ENCODE data around the gene ZNF831. TPM values are rescaled to one million over a fixed set of nuclear protein-coding genes. Genes with fewer than 3 reads are reported as not detected.

ZNF831 gene
- total RNA-seq, 1 experiment from 2014 or later: 0.04 TPM

GRCh38 chr20:59217173-59217572, 53.6 kb downstream of the ZNF831 start:
- no peak for ATAC-seq
- TF ChIP-seq, protein P1, sequence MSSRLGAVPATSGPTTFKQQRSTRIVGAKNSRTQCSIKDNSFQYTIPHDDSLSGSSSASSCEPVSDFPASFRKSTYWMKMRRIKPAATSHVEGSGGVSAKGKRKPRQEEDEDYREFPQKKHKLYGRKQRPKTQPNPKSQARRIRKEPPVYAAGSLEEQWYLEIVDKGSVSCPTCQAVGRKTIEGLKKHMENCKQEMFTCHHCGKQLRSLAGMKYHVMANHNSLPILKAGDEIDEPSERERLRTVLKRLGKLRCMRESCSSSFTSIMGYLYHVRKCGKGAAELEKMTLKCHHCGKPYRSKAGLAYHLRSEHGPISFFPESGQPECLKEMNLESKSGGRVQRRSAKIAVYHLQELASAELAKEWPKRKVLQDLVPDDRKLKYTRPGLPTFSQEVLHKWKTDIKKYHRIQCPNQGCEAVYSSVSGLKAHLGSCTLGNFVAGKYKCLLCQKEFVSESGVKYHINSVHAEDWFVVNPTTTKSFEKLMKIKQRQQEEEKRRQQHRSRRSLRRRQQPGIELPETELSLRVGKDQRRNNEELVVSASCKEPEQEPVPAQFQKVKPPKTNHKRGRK (CRISPR knock-in tag; IDR thresholded peaks at IDR 0.05; ENCODE audit: borderline replicate concordance): no peak
- TF ChIP-seq, protein P2, sequence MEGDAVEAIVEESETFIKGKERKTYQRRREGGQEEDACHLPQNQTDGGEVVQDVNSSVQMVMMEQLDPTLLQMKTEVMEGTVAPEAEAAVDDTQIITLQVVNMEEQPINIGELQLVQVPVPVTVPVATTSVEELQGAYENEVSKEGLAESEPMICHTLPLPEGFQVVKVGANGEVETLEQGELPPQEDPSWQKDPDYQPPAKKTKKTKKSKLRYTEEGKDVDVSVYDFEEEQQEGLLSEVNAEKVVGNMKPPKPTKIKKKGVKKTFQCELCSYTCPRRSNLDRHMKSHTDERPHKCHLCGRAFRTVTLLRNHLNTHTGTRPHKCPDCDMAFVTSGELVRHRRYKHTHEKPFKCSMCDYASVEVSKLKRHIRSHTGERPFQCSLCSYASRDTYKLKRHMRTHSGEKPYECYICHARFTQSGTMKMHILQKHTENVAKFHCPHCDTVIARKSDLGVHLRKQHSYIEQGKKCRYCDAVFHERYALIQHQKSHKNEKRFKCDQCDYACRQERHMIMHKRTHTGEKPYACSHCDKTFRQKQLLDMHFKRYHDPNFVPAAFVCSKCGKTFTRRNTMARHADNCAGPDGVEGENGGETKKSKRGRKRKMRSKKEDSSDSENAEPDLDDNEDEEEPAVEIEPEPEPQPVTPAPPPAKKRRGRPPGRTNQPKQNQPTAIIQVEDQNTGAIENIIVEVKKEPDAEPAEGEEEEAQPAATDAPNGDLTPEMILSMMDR (IDR thresholded peaks at IDR 0.05): no peak
- TF ChIP-seq ZNF532 (CRISPR knock-in tag; IDR thresholded peaks at IDR 0.05; ENCODE audit: borderline replicate concordance) (no peak), JUN (CRISPR knock-in tag; IDR thresholded peaks at IDR 0.05) (no peak)
- TF ChIP-seq, protein P3, sequence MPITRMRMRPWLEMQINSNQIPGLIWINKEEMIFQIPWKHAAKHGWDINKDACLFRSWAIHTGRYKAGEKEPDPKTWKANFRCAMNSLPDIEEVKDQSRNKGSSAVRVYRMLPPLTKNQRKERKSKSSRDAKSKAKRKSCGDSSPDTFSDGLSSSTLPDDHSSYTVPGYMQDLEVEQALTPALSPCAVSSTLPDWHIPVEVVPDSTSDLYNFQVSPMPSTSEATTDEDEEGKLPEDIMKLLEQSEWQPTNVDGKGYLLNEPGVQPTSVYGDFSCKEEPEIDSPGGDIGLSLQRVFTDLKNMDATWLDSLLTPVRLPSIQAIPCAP (CRISPR knock-in tag; IDR thresholded peaks at IDR 0.05): no peak
- Mint-ChIP-seq H3K4me1 (peaks cover 27% of the 10 kb centered on the region), H3K36me3 (no peaks in the 10 kb centered on the region), H3K9me3 (no peaks in the 10 kb centered on the region), H3K27ac (no peak overlapping the region), H3K4me3 (no peak overlapping the region), H3K27me3 (ENCODE audit: low read depth) (peaks cover 28% of the 10 kb centered on the region)
- CTCF ChIA-PET: no interaction called here
- DNase-seq (ENCODE audit: low spot score): no peak
- POLR2A ChIA-PET: no interaction called here

DNA sequence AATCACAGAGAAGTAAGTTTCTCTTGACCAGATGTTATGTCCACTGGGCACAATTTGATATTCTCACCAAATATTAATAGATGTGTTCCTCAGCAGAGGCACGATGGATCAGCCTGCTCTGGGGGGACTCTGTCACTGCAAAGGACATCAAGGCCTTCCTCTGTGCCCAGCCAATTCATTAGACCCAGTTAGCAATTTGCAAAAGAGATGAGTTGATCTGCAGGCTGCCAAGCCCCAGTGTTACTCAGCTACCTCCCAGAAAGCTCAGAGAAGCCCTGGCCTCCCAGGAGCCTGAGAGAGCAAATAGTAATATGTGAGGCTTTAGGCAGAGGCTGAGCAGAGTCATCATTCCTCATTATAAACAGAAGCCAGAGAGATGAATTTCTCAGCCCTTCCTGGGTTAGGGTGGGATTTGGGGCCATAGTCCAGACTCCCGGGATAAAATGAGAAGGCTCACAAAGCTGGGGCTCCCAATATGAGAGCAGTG, 54.2 kb downstream of the ZNF831 start:
- no peak for ATAC-seq

More for the DNA sequence above, 54.2 kb downstream of the ZNF831 start:
- POLR2A ChIA-PET: no interaction called here
- Mint-ChIP-seq H3K27me3 (ENCODE audit: low read depth) (peaks cover 30% of the 10 kb centered on the region), H3K4me3 (no peak overlapping the region), H3K27ac (no peak overlapping the region), H3K9me3 (no peaks in the 10 kb centered on the region), H3K4me1 (peaks cover 29% of the 10 kb centered on the region), H3K36me3 (no peaks in the 10 kb centered on the region)
- CTCF ChIA-PET: interaction anchor here (1.0 to 2.0 kb wide), 2 partner anchors 186 to 278 kb away, joined by 3 to 5 read pairs; no protein-coding TSS in a partner anchor
- TF ChIP-seq NR2C2 (CRISPR knock-in tag; IDR thresholded peaks at IDR 0.05) (no peak), EMX1 (CRISPR knock-in tag; IDR thresholded peaks at IDR 0.05) (no peak), CREM (CRISPR knock-in tag; IDR thresholded peaks at IDR 0.05) (no peak), RELA (CRISPR knock-in tag; IDR thresholded peaks at IDR 0.05; ENCODE audit: borderline replicate concordance) (no peak), TP53 (CRISPR knock-in tag; IDR thresholded peaks at IDR 0.05) (no peak), NR3C1 (CRISPR knock-in tag; conservative IDR thresholded peaks at IDR 0.05; ENCODE audit: low read depth) (no peak), HMGXB4 (CRISPR knock-in tag; IDR thresholded peaks at IDR 0.05) (no peak), KAT7 (CRISPR knock-in tag; IDR thresholded peaks at IDR 0.05; ENCODE audit: borderline replicate concordance) (no peak), ZNF138 (CRISPR knock-in tag; conservative IDR thresholded peaks at IDR 0.05) (no peak), ZNF263 (CRISPR knock-in tag; IDR thresholded peaks at IDR 0.05; ENCODE audit: low read depth) (no peak), SMAD4 (CRISPR knock-in tag; IDR thresholded peaks at IDR 0.05) (no peak), RORB (CRISPR knock-in tag; IDR thresholded peaks at IDR 0.05) (no peak)
- DNase-seq (ENCODE audit: low spot score): no peak

Measured in WTC11 (cell line).